ENCODE measurements around the gene DUSP15.

GRCh38 chr20:31881945-31882344 lies 11.6 kb upstream of the DUSP15 start:
- TF ChIP-seq ZNF274 (IDR thresholded peaks at IDR 0.05; ENCODE audit: low read depth, low read length) (no peak), CTCF (IDR thresholded peaks at IDR 0.05 in 2 of 3, conservative IDR thresholded peaks at IDR 0.05 in 1 of 3; ENCODE audit: borderline replicate concordance in 1 of 3, insufficient read depth in 1 of 3, low read depth in 2 of 3, low read length in 2 of 3) (no peak), POLR2AphosphoS5 (IDR thresholded peaks at IDR 0.05; ENCODE audit: low read depth, low read length) (no peak), MAX (IDR thresholded peaks at IDR 0.05) (no peak), POLR2A (IDR thresholded peaks at IDR 0.05; ENCODE audit: borderline replicate concordance, extremely low read depth, insufficient read depth, insufficient read length) (no peak), REST (IDR thresholded peaks at IDR 0.05; ENCODE audit: low read depth) (no peak), JUND (IDR thresholded peaks at IDR 0.05) (no peak)
